HEK293 (cell line): Measurements from ENCODE around the gene FOXO4.

Experiments used
- CTCF ChIA-PET: fragments of 350-600 bp; formaldehyde crosslinking; extraction: SDS; loops from one replicate; lab custom pipeline; 2021; ENCODE audit warnings: antibody characterized with exemption; lab: Yijun Ruan, JAX
- POLR2A ChIA-PET: fragments of 300-600 bp; formaldehyde crosslinking; extraction: SDS; loops from one replicate; lab custom pipeline; 2020; ENCODE audit warnings: antibody characterized with exemption, inconsistent platforms; lab: Yijun Ruan, JAX
- H3K27ac ChIP-seq: fragments of 200-500 bp; sonication (Bioruptor generic); 2 replicates; pipeline ENCODE4 v1.5.1; 2014; ENCODE audit warnings: low read depth, low read length, control low read depth, inconsistent platforms; ENCODE audit errors: extremely low read depth
- H3K36me3 ChIP-seq, 2 experiments: fragments of 200-500 bp in 1 of 2; sonication (Bioruptor generic) in 1 of 2; 1 replicate in 1 of 2; 2 replicates in 1 of 2; pipeline ENCODE4 v1.5.1; 2014 to 2017; ENCODE audit warnings: inconsistent platforms in 2 of 2, low read length in 2 of 2; ENCODE audit not compliant: control insufficient read depth in 2 of 2, insufficient read depth in 1 of 2
- H3K4me1 ChIP-seq: fragments of 200-500 bp; sonication (Bioruptor generic); 2 replicates; pipeline ENCODE4 v1.5.1; 2014; ENCODE audit warnings: mild to moderate bottlenecking, low read length, inconsistent platforms; ENCODE audit not compliant: control insufficient read depth, insufficient read depth
- H3K4me3 ChIP-seq: 2 replicates; pipeline ENCODE4 v1.5.1; 2011; ENCODE audit warnings: low read depth, mild to moderate bottlenecking, control low read depth, low read length, moderate library complexity
- H3K9me3 ChIP-seq: fragments of 200-500 bp; sonication (Bioruptor generic); 2 replicates; pipeline ENCODE4 v1.5.1; 2014; ENCODE audit warnings: low read depth, low read length, inconsistent platforms; ENCODE audit not compliant: control insufficient read depth, insufficient read depth
- GLIS1 ChIP-seq: fragments of 450-650 bp; formaldehyde crosslinking; IDR thresholded peaks from 2 replicates; pipeline ENCODE4 v1.5.1; 2016; ENCODE audit warnings: missing biosample characterization, missing genetic modification characterization
- KLF8 ChIP-seq: fragments of 450-650 bp; formaldehyde crosslinking; IDR thresholded peaks from 2 replicates; pipeline ENCODE4 v1.5.1; 2016; ENCODE audit warnings: missing biosample characterization, missing genetic modification characterization
- OVOL3 ChIP-seq: fragments of 450-650 bp; formaldehyde crosslinking; IDR thresholded peaks from 2 replicates; pipeline ENCODE4 v1.5.1; 2016; ENCODE audit warnings: missing biosample characterization, missing genetic modification characterization
- RBAK ChIP-seq: fragments of 450-650 bp; formaldehyde crosslinking; IDR thresholded peaks from 2 replicates; pipeline ENCODE4 v1.5.1; 2016; ENCODE audit warnings: missing biosample characterization, missing genetic modification characterization
- SCRT2 ChIP-seq: fragments of 450-650 bp; formaldehyde crosslinking; IDR thresholded peaks from 2 replicates; pipeline ENCODE4 v1.5.1; 2016; ENCODE audit warnings: missing biosample characterization, missing genetic modification characterization
- YY2 ChIP-seq: fragments of 450-650 bp; formaldehyde crosslinking; IDR thresholded peaks from 2 replicates; pipeline ENCODE4 v1.5.1; 2016; ENCODE audit warnings: missing biosample characterization, missing genetic modification characterization
- ZBTB17 ChIP-seq: fragments of 450-650 bp; formaldehyde crosslinking; IDR thresholded peaks from 2 replicates; pipeline ENCODE4 v1.5.1; 2016; ENCODE audit warnings: missing biosample characterization, missing genetic modification characterization
- ZFP69B ChIP-seq: fragments of 450-650 bp; formaldehyde crosslinking; IDR thresholded peaks from 2 replicates; pipeline ENCODE4 v1.5.1; 2016; ENCODE audit warnings: missing biosample characterization, missing genetic modification characterization
- ZNF10 ChIP-seq: fragments of 450-650 bp; formaldehyde crosslinking; IDR thresholded peaks from 2 replicates; pipeline ENCODE4 v1.5.1; 2017; ENCODE audit warnings: missing biosample characterization, missing genetic modification characterization
- ZNF140 ChIP-seq: fragments of 450-650 bp; formaldehyde crosslinking; IDR thresholded peaks from 2 replicates; pipeline ENCODE4 v1.5.1; 2016; ENCODE audit warnings: missing biosample characterization, missing genetic modification characterization
- ZNF23 ChIP-seq: fragments of 450-650 bp; formaldehyde crosslinking; IDR thresholded peaks from 2 replicates; pipeline ENCODE4 v1.5.1; 2016; ENCODE audit warnings: missing biosample characterization, missing genetic modification characterization, borderline replicate concordance
- ZNF274 ChIP-seq, 2 experiments: fragments of 200-500 bp in 1 of 2; fragments of 450-650 bp in 1 of 2; sonication (Bioruptor generic) in 1 of 2; formaldehyde crosslinking in 1 of 2; IDR thresholded peaks; 2 replicates each; pipeline versions ENCODE4 v1.5.1 to v1.6.1; 2014 to 2016; ENCODE audit warnings: borderline replicate concordance in 1 of 2, inconsistent platforms in 1 of 2, low read length in 1 of 2, missing biosample characterization in 1 of 2, missing genetic modification characterization in 1 of 2
- ZNF37A ChIP-seq: fragments of 450-650 bp; IDR thresholded peaks from 2 replicates; pipeline ENCODE4 v1.5.1; 2018; ENCODE audit warnings: missing biosample characterization, missing genetic modification characterization
- ZNF501 ChIP-seq: fragments of 450-650 bp; formaldehyde crosslinking; IDR thresholded peaks from 2 replicates; pipeline ENCODE4 v1.5.1; 2016; ENCODE audit warnings: missing biosample characterization, missing genetic modification characterization
- ZNF558 ChIP-seq: fragments of 450-650 bp; formaldehyde crosslinking; IDR thresholded peaks from 2 replicates; pipeline ENCODE4 v1.5.1; 2016; ENCODE audit warnings: missing biosample characterization, missing genetic modification characterization
- ZNF585B ChIP-seq: fragments of 450-650 bp; formaldehyde crosslinking; IDR thresholded peaks from 2 replicates; pipeline ENCODE4 v1.5.1; 2016; ENCODE audit warnings: missing biosample characterization, missing genetic modification characterization
- ZNF596 ChIP-seq: fragments of 450-650 bp; IDR thresholded peaks from 2 replicates; pipeline ENCODE4 v1.5.0; 2018; ENCODE audit warnings: missing biosample characterization, mild to moderate bottlenecking, missing genetic modification characterization, moderate library complexity
- ZNF621 ChIP-seq: fragments of 450-650 bp; formaldehyde crosslinking; IDR thresholded peaks from 2 replicates; pipeline ENCODE4 v1.5.1; 2017; ENCODE audit warnings: missing biosample characterization, missing genetic modification characterization
- ZNF654 ChIP-seq: fragments of 450-650 bp; formaldehyde crosslinking; IDR thresholded peaks from 2 replicates; pipeline ENCODE4 v1.5.1; 2016; ENCODE audit warnings: low read depth, missing biosample characterization, missing genetic modification characterization
- ZNF785 ChIP-seq: fragments of 450-650 bp; formaldehyde crosslinking; IDR thresholded peaks from 2 replicates; pipeline ENCODE4 v1.5.1; 2016; ENCODE audit warnings: missing biosample characterization, missing genetic modification characterization
- ZNF791 ChIP-seq: fragments of 450-650 bp; formaldehyde crosslinking; IDR thresholded peaks from 2 replicates; pipeline ENCODE4 v1.5.1; 2016; ENCODE audit warnings: missing biosample characterization, missing genetic modification characterization
- TF ChIP-seq, protein P1 (sequence below): fragments of 450-650 bp; formaldehyde crosslinking; IDR thresholded peaks from 2 replicates; pipeline ENCODE4 v1.5.1; 2016; ENCODE audit warnings: missing biosample characterization, missing genetic modification characterization
- TF ChIP-seq, protein P2 (sequence below): fragments of 450-650 bp; IDR thresholded peaks from 2 replicates; pipeline ENCODE4 v1.5.1; 2018; ENCODE audit warnings: missing biosample characterization, mild to moderate bottlenecking, missing genetic modification characterization
- TF ChIP-seq, protein P3 (sequence below): fragments of 450-650 bp; formaldehyde crosslinking; IDR thresholded peaks from 2 replicates; pipeline ENCODE4 v1.5.1; 2016; ENCODE audit warnings: missing biosample characterization, missing genetic modification characterization
- TF ChIP-seq, protein P4 (sequence below): fragments of 450-650 bp; formaldehyde crosslinking; IDR thresholded peaks from 2 replicates; pipeline ENCODE4 v1.5.1; 2016; ENCODE audit warnings: missing biosample characterization, missing genetic modification characterization, low read depth
- TF ChIP-seq, protein P5 (sequence below): fragments of 450-650 bp; formaldehyde crosslinking; IDR thresholded peaks from 2 replicates; pipeline ENCODE4 v1.5.1; 2016; ENCODE audit warnings: missing biosample characterization, missing genetic modification characterization

The FOXO4 gene

DNA sequence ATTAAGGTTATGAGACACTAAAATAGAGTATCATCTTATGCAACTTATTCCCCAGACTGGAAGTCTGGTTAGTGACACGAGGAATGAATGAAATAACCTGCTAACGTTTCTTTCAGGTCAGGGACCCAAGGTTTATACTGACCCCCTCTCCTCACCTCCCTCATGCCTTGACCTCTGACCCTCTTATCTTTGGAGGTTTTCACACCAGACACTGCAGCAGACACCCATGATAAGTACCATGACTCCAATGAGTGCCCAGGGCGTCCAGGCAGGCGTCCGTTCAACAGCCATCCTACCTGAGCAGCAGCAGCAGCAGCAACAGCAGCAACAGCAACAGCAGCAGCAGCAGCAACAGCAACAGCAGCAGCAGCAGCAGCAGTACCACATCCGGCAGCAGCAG, 44.8 kb downstream of the FOXO4 start:
- Histone ChIP-seq H3K4me1 (no peaks in the 10 kb centered on the region), H3K9me3 (no peaks in the 10 kb centered on the region), H3K36me3 (peaks cover 11 to 65% of the 10 kb centered on the region in 2 experiments)
- CTCF ChIA-PET: no interaction called here
- POLR2A ChIA-PET: interaction anchor here (0.5 kb wide), 1 partner anchor 105 kb away, joined by 6 read pairs; no protein-coding TSS in a partner anchor
- TF ChIP-seq YY2 (tag by site-specific recombination) (no peak), ZNF791 (tag by site-specific recombination) (no peak), OVOL3 (tag by site-specific recombination) (no peak), ZNF621 (tag by site-specific recombination) (no peak), ZNF23 (no peak), ZNF654 (tag by site-specific recombination) (no peak), ZNF558 (no peak), ZNF140 (tag by site-specific recombination) (no peak), ZNF785 (no peak)
- TF ChIP-seq, protein P1, sequence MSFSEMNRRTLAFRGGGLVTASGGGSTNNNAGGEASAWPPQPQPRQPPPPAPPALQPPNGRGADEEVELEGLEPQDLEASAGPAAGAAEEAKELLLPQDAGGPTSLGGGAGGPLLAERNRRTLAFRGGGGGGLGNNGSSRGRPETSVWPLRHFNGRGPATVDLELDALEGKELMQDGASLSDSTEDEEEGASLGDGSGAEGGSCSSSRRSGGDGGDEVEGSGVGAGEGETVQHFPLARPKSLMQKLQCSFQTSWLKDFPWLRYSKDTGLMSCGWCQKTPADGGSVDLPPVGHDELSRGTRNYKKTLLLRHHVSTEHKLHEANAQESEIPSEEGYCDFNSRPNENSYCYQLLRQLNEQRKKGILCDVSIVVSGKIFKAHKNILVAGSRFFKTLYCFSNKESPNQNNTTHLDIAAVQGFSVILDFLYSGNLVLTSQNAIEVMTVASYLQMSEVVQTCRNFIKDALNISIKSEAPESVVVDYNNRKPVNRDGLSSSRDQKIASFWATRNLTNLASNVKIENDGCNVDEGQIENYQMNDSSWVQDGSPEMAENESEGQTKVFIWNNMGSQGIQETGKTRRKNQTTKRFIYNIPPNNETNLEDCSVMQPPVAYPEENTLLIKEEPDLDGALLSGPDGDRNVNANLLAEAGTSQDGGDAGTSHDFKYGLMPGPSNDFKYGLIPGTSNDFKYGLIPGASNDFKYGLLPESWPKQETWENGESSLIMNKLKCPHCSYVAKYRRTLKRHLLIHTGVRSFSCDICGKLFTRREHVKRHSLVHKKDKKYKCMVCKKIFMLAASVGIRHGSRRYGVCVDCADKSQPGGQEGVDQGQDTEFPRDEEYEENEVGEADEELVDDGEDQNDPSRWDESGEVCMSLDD (tag by site-specific recombination): no peak
- TF ChIP-seq, protein P2, sequence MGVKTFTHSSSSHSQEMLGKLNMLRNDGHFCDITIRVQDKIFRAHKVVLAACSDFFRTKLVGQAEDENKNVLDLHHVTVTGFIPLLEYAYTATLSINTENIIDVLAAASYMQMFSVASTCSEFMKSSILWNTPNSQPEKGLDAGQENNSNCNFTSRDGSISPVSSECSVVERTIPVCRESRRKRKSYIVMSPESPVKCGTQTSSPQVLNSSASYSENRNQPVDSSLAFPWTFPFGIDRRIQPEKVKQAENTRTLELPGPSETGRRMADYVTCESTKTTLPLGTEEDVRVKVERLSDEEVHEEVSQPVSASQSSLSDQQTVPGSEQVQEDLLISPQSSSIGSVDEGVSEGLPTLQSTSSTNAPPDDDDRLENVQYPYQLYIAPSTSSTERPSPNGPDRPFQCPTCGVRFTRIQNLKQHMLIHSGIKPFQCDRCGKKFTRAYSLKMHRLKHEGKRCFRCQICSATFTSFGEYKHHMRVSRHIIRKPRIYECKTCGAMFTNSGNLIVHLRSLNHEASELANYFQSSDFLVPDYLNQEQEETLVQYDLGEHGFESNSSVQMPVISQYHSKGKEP (tag by site-specific recombination): no peak
- TF ChIP-seq, all 188 proteins: peak for 0
- Histone ChIP-seq H3K4me3 (no peak overlapping the region), H3K27ac (no peak overlapping the region)

DNA sequence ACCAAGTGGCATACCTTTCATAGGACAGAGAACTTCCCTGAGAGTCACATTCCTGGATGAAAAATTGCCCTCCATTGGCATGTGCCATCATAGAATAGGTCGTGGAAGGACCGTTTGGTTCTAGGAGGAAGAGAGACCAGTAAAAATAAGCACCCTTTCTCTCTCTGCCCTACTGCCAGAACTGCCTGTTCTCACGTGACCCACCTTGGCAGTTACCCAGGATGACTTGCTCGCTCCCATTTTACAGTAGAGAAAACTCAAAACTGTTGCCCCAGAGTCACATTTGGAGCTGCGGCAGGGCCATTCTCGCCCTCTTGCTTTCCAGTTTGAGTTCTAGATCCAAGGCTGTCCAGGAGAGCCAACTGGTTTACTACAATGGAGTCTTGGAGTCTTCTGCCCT, 47.9 kb downstream of the FOXO4 start:
- H3K4me1 ChIP-seq: no peaks in the 10 kb centered on the region
- H3K27ac ChIP-seq: no peak overlapping the region
- ChIA-PET CTCF (interaction anchor here (0.6 to 1.3 kb wide), 2 partner anchors 14 to 181 kb away, joined by 3 to 5 read pairs; no protein-coding TSS in a partner anchor), POLR2A (interaction anchor here (0.5 kb wide), 1 partner anchor 78 kb away, joined by 3 read pairs; no protein-coding TSS in a partner anchor)
- TF ChIP-seq ZFP69B: no peak
- TF ChIP-seq ZNF596 (tag by site-specific recombination): no peak
- no peak for TF ChIP-seq ZNF10
- TF ChIP-seq, protein P3, sequence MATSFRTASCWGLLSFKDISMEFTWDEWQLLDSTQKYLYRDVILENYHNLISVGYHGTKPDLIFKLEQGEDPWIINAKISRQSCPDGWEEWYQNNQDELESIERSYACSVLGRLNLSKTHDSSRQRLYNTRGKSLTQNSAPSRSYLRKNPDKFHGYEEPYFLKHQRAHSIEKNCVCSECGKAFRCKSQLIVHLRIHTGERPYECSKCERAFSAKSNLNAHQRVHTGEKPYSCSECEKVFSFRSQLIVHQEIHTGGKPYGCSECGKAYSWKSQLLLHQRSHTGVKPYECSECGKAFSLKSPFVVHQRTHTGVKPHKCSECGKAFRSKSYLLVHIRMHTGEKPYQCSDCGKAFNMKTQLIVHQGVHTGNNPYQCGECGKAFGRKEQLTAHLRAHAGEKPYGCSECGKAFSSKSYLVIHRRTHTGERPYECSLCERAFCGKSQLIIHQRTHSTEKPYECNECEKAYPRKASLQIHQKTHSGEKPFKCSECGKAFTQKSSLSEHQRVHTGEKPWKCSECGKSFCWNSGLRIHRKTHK (tag by site-specific recombination): no peak
- TF ChIP-seq ZNF501 (tag by site-specific recombination): no peak
- no peak for TF ChIP-seq ZNF585B (tag by site-specific recombination)
- no peak for TF ChIP-seq SCRT2 (tag by site-specific recombination)
- TF ChIP-seq RBAK (tag by site-specific recombination): no peak
- TF ChIP-seq, protein P4, sequence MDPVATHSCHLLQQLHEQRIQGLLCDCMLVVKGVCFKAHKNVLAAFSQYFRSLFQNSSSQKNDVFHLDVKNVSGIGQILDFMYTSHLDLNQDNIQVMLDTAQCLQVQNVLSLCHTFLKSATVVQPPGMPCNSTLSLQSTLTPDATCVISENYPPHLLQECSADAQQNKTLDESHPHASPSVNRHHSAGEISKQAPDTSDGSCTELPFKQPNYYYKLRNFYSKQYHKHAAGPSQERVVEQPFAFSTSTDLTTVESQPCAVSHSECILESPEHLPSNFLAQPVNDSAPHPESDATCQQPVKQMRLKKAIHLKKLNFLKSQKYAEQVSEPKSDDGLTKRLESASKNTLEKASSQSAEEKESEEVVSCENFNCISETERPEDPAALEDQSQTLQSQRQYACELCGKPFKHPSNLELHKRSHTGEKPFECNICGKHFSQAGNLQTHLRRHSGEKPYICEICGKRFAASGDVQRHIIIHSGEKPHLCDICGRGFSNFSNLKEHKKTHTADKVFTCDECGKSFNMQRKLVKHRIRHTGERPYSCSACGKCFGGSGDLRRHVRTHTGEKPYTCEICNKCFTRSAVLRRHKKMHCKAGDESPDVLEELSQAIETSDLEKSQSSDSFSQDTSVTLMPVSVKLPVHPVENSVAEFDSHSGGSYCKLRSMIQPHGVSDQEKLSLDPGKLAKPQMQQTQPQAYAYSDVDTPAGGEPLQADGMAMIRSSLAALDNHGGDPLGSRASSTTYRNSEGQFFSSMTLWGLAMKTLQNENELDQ (tag by site-specific recombination): no peak
- no peak for TF ChIP-seq GLIS1
- TF ChIP-seq KLF8 (tag by site-specific recombination): no peak
- no peak for TF ChIP-seq ZNF274 (IDR thresholded peaks at IDR 0.05; ENCODE audit: low read length)
- no peak for TF ChIP-seq ZNF274 (tag by site-specific recombination; IDR thresholded peaks at IDR 0.05; ENCODE audit: borderline replicate concordance)
- TF ChIP-seq, protein P5, sequence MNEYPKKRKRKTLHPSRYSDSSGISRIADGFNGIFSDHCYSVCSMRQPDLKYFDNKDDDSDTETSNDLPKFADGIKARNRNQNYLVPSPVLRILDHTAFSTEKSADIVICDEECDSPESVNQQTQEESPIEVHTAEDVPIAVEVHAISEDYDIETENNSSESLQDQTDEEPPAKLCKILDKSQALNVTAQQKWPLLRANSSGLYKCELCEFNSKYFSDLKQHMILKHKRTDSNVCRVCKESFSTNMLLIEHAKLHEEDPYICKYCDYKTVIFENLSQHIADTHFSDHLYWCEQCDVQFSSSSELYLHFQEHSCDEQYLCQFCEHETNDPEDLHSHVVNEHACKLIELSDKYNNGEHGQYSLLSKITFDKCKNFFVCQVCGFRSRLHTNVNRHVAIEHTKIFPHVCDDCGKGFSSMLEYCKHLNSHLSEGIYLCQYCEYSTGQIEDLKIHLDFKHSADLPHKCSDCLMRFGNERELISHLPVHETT (tag by site-specific recombination): no peak
- no peak for TF ChIP-seq ZNF654 (tag by site-specific recombination)
- TF ChIP-seq ZBTB17 (tag by site-specific recombination): no peak
- no peak for TF ChIP-seq ZNF37A
- no peaks in the 10 kb centered on the region for H3K9me3 ChIP-seq
- H3K36me3 ChIP-seq: peaks cover 1 to 34% of the 10 kb centered on the region in 2 experiments; a peak in 2 of 3 replicates
- H3K4me3 ChIP-seq: no peak overlapping the region
